ENCODE data around the gene BMI1.

The BMI1 gene

DNA sequence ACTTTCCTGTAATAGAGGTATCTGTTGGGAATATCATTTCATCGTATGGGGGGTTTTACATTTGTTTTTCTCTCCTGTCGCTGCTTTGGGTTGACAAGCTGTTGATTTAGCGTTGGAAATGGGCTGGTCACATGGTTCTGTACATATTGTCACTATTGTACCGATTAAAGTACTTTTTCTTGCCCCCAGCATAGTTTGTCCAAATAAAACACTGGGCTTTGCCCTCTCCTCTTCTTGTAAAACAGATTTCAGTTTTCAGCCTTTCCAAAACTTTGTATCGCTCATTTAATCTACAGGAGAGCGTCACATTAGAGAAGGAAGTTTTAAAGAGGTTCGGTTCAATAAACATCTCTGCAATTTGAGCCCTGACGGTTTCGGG is 4.0 kb downstream of the BMI1 start (continued):
- TF ChIP-seq ZNF585B (tag by site-specific recombination; IDR thresholded peaks at IDR 0.05) (no peak), SETDB1 (IDR thresholded peaks at IDR 0.05; ENCODE audit: insufficient read length, low read length) (no peak), ZNF623 (tag by site-specific recombination; IDR thresholded peaks at IDR 0.05) (no peak), ZEB2 (tag by site-specific recombination; IDR thresholded peaks at IDR 0.05) (peak; percentile 43; the same call in 1 of the 2 replicates), ZSCAN30 (tag by site-specific recombination; IDR thresholded peaks at IDR 0.05) (no peak), ZNF658 (tag by site-specific recombination; IDR thresholded peaks at IDR 0.05) (no peak), ZNF473 (tag by site-specific recombination; IDR thresholded peaks at IDR 0.05) (no peak)
- TF ChIP-seq, protein P1, sequence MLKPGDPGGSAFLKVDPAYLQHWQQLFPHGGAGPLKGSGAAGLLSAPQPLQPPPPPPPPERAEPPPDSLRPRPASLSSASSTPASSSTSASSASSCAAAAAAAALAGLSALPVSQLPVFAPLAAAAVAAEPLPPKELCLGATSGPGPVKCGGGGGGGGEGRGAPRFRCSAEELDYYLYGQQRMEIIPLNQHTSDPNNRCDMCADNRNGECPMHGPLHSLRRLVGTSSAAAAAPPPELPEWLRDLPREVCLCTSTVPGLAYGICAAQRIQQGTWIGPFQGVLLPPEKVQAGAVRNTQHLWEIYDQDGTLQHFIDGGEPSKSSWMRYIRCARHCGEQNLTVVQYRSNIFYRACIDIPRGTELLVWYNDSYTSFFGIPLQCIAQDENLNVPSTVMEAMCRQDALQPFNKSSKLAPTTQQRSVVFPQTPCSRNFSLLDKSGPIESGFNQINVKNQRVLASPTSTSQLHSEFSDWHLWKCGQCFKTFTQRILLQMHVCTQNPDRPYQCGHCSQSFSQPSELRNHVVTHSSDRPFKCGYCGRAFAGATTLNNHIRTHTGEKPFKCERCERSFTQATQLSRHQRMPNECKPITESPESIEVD (tag by site-specific recombination; IDR thresholded peaks at IDR 0.05), result peak; percentile 99

DNA sequence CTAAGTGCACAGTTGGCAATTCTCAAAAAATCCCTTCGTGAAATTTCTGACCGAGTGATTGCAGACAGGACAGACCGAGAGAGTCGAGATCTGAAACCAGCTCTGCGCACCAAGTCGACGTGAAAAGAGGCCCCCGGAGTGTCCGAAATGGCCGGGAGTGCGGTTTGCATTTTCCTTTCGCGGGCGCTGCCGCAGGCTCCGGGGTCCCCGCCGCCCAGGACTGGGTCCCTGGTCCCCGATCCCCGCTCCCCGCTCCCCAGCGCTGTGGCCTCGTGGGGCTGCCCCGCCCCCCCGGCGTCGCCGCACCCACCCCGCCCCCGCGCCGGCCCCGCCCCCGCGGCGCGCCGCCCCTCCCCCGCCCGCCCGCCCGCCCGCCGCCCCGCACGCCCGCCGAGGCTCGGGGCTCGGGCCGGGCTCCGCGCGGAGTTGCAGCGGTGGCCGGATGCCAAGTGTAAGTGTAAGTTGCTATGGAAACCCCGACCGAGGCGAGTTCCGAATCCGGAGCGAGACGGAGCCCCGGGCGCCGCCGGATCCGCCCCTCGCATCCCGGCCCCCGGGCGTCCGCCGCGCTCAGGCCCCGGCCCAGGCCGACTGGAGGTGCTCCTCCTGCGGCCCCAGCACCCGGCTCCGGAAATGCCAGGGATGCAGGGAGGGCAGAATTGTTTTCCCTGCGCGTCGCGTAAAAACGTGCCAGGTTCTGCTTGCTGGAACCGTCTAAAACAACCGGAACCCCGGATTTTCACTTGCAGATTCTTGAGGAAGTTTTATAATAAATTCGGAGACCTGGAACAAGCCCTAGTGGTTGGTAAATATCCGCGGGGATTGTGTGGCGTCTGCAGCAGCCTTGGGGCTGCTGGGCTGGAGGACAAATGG is 4.6 kb downstream of the BMI1 start:
- H3K36me3 ChIP-seq (ENCODE audit: control insufficient read depth in 2 of 2, insufficient read depth in 1 of 2, low read length in 2 of 2), result peaks cover 28 to 36% of the 10 kb centered on the region in 2 experiments; a peak in 2 of 3 replicates
- peak overlapping the region; percentile 70 for H3K27ac ChIP-seq (ENCODE audit: extremely low read depth, low read depth, low read length)
- H3K9me3 ChIP-seq (ENCODE audit: control insufficient read depth, insufficient read depth, low read depth, low read length), result no peaks in the 10 kb centered on the region
- peaks cover 14% of the 10 kb centered on the region for H3K4me1 ChIP-seq (ENCODE audit: control insufficient read depth, insufficient read depth, low read length)
- H3K4me3 ChIP-seq (ENCODE audit: low read depth, low read length), result peak overlapping the region; percentile 58
- CTCF ChIA-PET, result interaction anchor here (0.5 to 1.2 kb wide), 5 partner anchors 24 to 416 kb away, joined by 3 to 4 read pairs (median 3); no protein-coding TSS in a partner anchor
- POLR2A ChIA-PET, result interaction anchor here (0.9 to 1.8 kb wide), 5 partner anchors 10 to 96 kb away, joined by 3 to 9 read pairs (median 6); partner anchors contain the start of gene COMMD3
- peak; percentile 70 for TF ChIP-seq IKZF3 (tag by site-specific recombination; IDR thresholded peaks at IDR 0.05)
- TF ChIP-seq, protein P2, sequence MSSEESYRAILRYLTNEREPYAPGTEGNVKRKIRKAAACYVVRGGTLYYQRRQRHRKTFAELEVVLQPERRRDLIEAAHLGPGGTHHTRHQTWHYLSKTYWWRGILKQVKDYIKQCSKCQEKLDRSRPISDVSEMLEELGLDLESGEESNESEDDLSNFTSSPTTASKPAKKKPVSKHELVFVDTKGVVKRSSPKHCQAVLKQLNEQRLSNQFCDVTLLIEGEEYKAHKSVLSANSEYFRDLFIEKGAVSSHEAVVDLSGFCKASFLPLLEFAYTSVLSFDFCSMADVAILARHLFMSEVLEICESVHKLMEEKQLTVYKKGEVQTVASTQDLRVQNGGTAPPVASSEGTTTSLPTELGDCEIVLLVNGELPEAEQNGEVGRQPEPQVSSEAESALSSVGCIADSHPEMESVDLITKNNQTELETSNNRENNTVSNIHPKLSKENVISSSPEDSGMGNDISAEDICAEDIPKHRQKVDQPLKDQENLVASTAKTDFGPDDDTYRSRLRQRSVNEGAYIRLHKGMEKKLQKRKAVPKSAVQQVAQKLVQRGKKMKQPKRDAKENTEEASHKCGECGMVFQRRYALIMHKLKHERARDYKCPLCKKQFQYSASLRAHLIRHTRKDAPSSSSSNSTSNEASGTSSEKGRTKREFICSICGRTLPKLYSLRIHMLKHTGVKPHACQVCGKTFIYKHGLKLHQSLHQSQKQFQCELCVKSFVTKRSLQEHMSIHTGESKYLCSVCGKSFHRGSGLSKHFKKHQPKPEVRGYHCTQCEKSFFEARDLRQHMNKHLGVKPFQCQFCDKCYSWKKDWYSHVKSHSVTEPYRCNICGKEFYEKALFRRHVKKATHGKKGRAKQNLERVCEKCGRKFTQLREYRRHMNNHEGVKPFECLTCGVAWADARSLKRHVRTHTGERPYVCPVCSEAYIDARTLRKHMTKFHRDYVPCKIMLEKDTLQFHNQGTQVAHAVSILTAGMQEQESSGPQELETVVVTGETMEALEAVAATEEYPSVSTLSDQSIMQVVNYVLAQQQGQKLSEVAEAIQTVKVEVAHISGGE (tag by site-specific recombination; conservative IDR thresholded peaks at IDR 0.05; ENCODE audit: low read depth), result peak; percentile 68
- peak; percentile 85 for TF ChIP-seq MZF1 (tag by site-specific recombination; IDR thresholded peaks at IDR 0.05; ENCODE audit: borderline replicate concordance)
- TF ChIP-seq PRDM1 (tag by site-specific recombination; IDR thresholded peaks at IDR 0.05), result 0 out of 2 replicates have a peak, but pooled peaks have one; percentile 2
- TF ChIP-seq ZNF610 (tag by site-specific recombination; IDR thresholded peaks at IDR 0.05; ENCODE audit: borderline replicate concordance), result no peak
- TF ChIP-seq, protein P3, sequence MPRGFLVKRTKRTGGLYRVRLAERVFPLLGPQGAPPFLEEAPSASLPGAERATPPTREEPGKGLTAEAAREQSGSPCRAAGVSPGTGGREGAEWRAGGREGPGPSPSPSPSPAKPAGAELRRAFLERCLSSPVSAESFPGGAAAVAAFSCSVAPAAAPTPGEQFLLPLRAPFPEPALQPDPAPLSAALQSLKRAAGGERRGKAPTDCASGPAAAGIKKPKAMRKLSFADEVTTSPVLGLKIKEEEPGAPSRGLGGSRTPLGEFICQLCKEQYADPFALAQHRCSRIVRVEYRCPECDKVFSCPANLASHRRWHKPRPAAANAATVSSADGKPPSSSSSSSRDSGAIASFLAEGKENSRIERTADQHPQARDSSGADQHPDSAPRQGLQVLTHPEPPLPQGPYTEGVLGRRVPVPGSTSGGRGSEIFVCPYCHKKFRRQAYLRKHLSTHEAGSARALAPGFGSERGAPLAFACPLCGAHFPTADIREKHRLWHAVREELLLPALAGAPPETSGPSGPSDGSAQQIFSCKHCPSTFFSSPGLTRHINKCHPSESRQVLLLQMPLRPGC (tag by site-specific recombination; IDR thresholded peaks at IDR 0.05), result no peak
- no peak for TF ChIP-seq ZNF510 (tag by site-specific recombination; IDR thresholded peaks at IDR 0.05; ENCODE audit: insufficient replicate concordance)
- peak; percentile 12; the same call in 1 of the 2 replicates for TF ChIP-seq GLIS2 (tag by site-specific recombination; IDR thresholded peaks at IDR 0.05)
- TF ChIP-seq ZNF121 (tag by site-specific recombination; IDR thresholded peaks at IDR 0.05), result no peak
- TF ChIP-seq ZNF558 (tag by site-specific recombination; IDR thresholded peaks at IDR 0.05), result no peak
- TF ChIP-seq ZBTB1 (tag by site-specific recombination; IDR thresholded peaks at IDR 0.05), result no peak
- TF ChIP-seq, protein P4, sequence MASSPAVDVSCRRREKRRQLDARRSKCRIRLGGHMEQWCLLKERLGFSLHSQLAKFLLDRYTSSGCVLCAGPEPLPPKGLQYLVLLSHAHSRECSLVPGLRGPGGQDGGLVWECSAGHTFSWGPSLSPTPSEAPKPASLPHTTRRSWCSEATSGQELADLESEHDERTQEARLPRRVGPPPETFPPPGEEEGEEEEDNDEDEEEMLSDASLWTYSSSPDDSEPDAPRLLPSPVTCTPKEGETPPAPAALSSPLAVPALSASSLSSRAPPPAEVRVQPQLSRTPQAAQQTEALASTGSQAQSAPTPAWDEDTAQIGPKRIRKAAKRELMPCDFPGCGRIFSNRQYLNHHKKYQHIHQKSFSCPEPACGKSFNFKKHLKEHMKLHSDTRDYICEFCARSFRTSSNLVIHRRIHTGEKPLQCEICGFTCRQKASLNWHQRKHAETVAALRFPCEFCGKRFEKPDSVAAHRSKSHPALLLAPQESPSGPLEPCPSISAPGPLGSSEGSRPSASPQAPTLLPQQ (tag by site-specific recombination; IDR thresholded peaks at IDR 0.05), result no peak; the same call in 1 of the 2 replicates
- TF ChIP-seq FEZF1 (tag by site-specific recombination; IDR thresholded peaks at IDR 0.05), result no peak
- TF ChIP-seq, protein P5, sequence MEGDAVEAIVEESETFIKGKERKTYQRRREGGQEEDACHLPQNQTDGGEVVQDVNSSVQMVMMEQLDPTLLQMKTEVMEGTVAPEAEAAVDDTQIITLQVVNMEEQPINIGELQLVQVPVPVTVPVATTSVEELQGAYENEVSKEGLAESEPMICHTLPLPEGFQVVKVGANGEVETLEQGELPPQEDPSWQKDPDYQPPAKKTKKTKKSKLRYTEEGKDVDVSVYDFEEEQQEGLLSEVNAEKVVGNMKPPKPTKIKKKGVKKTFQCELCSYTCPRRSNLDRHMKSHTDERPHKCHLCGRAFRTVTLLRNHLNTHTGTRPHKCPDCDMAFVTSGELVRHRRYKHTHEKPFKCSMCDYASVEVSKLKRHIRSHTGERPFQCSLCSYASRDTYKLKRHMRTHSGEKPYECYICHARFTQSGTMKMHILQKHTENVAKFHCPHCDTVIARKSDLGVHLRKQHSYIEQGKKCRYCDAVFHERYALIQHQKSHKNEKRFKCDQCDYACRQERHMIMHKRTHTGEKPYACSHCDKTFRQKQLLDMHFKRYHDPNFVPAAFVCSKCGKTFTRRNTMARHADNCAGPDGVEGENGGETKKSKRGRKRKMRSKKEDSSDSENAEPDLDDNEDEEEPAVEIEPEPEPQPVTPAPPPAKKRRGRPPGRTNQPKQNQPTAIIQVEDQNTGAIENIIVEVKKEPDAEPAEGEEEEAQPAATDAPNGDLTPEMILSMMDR (tag by site-specific recombination; IDR thresholded peaks at IDR 0.05), result no peak
- no peak for TF ChIP-seq ZNF596 (tag by site-specific recombination; IDR thresholded peaks at IDR 0.05)
- TF ChIP-seq ZNF677 (tag by site-specific recombination; IDR thresholded peaks at IDR 0.05), result no peak
- TF ChIP-seq MYNN (tag by site-specific recombination; IDR thresholded peaks at IDR 0.05; ENCODE audit: borderline replicate concordance), result no peak
